HG02759 (cell line): ENCODE results near the gene SUSD2.

Source experiments
- ATAC-seq: cut with Tn5 transposase; IDR thresholded peaks from one replicate; pipeline ENCODE4 v1.9.1; 2021; ENCODE audit warnings: mild to moderate bottlenecking, moderate library complexity; ENCODE audit not compliant: unreplicated experiment

SUSD2 gene

DNA sequence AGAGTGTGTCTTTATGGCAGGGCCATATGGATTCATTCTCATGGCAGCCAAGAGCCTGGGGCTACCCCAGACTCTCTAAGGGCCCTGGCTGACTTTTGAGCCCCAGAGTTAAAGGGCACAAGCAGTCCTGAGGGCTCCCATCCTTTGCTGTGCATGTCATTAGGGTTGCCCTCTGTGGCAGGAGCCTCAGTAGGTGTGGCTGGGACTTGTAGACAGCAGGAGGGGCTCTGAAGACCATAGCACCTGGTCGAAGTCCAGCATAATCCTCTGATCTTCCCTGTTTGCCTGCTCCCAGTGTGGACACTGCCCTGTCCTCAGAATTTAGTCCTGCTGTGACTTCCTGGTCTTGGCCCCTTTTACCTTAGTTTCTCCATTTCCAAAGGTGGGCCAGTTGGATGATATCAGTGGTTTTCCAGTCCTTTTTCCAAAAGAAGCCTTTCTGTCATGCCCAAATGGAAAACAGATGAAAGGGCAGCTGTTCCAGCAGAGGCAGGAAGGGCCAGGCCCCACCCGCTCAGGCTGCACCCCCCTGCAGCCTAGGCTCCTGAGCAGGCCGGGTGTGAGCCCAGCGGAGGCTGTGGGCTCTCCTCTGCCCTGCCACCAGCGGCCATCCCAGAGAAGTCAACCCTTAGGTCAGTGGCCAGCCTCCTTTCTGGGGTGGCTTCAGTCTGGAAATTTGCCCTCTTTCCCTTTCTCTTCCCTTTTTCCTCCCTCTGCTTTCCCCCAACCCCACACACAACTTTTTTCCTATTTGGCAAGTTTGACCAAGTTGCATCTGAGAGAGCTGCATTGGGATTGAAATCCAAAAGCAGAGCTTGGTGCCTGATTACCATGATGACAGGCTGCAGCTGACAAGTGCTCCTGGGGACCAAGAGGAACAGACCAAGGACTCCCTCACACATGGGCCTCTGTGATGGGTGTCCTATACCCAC lies 32.8 kb upstream of the SUSD2 start:
- no peak for ATAC-seq

DNA sequence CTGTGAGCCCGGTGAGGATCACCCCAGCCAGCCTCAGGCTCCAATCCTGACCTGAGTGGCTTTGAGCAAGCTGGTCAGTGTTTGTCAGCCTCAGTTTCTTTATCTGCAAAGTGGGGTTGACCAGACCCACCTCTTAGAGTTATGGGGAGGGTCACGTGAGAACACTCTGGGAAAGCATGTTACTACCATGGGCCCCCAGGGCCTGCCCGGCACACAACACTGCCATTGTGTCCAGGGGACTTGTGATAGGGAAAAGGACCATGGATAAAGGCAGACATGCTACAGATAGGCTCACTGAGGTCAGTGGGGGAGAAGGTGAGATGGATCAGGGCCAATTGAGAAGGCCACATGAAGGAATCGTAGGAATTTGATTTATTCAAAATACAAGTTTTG lies 32.1 kb upstream of the SUSD2 start:
- no peak for ATAC-seq

DNA sequence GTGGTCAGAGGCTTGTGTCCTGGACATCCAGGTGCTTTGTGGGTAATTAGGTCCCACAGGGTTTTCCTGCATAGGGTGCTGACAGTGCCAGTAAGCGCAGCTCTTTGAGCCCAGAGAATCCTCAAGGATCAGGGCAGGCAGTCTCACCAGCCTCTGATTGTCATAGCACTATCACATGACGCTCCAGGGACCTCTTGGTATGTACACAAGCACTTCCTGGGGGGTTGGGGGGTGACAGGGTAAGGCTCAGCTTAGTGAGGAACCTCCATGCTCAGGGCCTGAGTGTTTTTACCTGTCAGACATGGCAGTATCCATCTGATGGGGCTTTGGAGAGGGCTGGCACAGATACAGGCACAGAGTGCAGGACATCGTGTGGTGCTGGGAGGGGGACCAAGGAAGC lies 27.9 kb upstream of the SUSD2 start:
- ATAC-seq = no peak

DNA sequence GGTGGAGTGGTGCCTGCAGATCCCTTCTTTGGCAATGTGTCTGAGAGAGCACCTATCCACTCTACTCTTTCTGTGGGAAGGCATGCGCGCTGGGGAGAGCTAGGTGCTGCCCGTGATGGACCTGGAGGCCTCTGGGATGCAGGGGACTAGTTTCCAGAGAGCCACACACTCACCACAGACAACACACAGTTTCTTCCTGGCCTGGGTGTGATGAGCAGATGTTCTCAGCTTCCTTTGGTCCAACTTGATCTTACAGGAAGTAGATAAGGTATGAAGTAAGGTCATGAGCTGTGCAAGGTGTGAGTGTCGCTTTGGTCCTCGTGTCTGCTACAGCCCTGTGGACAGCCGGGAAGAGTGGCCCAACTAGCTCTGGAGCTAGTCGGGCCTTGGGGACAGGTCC lies 27.3 kb upstream of the SUSD2 start:
- ATAC-seq = no peak

DNA sequence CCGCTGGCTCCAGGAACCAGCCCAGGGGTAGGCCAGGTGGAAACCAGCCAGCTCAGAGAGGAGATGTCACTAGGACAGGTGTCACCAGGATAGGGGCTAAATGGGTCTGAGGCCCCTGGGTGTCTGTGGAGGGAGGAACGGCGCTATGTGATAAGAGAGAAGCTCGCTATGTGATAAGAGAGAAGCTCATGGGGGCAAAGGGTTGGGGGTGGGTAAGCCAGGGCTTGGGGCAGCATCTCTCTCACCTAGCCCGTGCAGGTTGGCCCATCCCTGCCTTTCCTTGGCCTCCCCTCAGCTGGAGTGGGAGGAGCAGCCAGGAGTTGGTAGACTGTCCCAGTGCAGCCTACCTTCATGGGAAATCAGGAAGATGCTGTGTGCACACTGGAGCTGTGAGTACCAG lies 26.5 kb upstream of the SUSD2 start:
- no peak for ATAC-seq

DNA sequence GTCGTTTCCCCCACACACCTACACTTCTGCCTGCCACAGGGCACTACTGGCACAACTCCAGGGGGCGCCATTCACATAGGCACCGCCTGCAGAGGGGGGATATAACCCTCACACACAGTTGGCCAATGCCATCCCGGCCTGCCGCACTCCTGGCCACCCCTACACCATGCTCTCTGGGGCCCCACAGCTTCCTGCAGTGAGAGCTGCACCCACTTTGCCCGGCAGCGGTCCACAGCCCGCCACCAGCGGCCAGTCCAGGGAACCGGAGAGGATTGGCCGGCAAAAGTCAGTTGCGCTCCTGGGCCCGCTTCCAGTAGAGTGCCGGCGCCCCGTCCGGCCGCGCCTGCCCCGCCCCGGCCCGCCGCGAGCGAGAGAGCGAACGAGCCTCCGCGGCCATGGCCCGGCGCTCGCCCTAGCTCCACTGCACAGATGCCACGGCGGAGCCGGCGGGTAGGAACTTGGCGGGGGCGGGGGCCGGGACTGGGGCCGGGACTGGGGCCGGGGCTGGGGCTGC lies 25.6 kb upstream of the SUSD2 start:
- ATAC-seq = peak; percentile 36

DNA sequence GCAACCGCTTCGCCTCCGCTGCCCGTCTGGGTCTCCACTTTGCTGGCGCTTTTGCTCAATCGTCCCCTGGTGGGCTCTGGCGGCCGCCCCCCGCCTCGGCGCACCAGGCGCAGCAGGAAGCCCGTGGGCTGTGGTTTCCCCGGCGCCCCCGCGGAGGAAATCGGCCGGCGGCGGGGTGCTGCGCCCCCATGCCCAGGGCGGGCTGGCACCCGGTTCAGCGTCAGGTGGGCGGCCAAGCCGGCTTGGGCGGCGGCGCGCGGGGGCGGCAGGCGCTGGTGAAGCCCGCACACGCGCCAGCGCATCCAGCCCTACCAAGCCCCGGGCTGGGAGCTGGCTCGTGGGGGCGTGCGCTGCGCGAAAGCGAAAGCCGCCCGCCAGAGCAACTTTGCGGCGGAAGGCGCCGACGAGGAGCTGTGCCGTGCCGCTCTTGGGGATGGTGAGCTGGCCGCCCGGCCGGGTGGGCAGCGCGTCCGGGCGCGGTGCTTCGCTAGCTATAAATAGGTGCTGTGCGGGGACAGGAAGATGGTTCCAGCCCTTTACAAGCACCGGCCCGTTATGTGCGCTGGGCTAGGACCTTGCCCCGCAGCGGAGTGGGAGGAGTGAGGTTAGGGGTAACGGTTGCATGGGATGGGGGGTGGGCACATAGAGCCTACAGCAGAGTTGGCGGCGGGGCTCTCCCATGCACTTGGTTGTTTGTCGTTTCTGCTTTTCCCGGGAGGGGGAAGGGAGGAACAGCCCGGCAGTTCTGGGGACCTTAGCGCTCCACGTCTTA lies 25.0 kb upstream of the SUSD2 start:
- peak; percentile 47 for ATAC-seq

DNA sequence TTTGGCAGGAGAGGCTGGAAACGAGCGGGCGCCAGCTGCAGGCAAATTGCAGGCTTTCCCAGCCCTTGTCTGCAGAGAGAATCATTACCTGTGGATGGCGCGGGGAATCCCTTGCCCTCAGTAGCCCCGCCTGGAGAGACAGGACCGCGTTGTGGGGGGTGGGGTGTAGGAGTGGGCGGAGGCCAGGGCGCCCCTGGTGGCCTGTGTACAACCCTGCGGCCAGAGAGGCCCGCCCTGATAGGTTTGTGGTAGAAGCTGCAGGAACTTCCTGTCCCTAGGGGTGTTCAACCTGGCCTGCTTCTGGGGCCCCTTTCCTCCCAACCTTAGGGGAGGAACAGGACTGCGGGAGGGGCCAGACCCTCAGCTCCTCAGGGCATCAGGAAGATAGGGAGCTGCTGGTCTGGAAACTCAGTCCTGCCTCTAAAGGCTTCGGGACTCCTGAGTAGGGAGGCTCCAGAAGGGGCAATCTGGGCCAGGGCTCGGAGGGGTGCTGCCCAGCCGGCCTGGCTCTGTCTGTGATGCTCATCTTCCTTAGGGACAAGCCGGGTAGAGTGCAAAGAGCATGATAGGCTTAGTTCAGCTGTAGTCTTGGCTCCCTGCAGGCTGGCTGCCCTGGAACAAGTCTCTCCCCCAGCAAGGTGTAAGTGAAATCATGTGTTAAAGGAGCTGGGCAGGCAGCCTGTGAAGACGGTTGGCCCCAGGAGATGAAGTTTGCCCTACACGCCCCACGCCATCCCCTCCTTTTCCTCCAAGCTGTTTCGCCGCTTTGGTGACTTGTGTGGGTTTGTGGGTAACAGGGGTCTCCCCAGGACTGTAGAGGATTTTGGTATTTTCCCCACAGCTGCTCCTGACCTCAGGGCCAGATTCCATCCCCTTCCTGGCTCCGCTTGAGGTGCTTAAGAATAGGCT lies 24.1 kb upstream of the SUSD2 start:
- ATAC-seq = peak; percentile 78

DNA sequence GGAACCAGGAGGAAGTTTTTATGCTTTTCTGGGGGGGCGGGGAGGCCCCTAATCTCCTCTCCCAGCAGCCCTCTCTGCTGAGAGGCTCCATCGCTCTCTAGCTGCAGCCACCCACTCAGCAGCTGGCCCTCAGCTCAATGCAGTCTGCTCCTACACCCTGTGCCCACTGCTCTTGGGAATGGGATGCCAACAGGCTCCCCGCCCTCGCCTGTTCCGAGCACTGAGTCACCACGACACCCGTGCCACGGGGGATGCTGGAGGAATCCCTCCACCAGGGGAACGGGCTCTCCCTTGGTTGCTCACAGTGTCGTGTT lies 23.5 kb upstream of the SUSD2 start:
- ATAC-seq = no peak

DNA sequence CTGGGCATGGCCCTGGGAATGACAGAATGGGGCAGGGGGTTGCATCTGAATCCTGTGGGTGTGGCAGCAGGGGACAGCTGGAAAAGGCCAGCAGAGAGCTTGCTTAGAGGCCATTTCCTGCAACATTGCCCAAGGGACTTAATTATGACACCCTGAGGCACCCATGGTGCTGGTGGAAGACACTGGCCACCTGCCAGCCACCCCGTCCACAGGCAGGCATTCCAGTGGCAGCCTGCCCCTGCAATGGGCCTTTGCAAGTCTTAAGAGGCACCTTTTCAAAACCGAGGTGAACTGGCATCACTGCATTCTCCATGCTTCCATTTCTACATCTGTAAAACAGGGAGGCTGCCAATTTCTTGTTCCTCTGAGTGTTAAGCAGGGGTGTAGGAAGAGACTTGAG lies 21.6 kb upstream of the SUSD2 start:
- ATAC-seq = no peak

DNA sequence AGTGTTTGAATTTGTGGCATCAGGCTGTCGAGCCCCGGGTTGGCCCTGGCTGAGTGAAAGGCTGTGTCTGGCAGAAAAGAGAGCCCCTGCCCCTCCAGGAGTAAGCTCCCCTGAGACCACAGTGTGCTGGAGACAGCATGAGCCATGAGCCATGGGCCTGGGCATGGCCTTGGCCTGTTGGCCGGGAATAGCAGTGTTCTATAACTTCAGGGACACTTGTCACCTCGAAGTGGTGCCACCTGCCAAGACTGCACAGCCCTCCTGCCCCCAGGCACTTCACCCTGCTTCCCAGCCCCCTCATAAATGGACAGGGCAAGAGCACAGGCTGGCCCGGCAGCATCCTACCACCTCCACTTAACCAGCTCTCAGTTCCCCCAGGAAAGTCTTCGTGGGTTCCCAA lies 20.7 kb upstream of the SUSD2 start:
- ATAC-seq = no peak

DNA sequence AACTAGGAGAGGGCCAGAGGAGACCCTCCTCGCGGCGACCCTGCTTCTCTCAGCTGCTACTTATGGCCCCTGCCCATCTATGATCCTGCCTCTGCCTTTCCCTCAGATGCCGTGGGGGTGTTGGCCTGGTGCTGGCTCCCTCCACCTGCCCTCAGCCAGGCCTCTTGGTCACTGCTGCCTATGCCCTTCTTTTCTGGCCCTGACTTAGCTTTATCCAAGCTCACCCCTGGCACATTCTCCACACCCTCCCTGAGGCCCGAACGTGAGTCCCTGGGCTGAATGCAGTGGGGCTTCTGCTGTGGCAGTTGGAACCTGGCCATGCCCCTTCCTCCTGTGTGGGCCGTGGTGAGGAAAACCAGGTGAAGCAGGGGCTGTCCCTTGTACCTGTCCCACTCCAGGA lies 19.8 kb upstream of the SUSD2 start:
- no peak for ATAC-seq

DNA sequence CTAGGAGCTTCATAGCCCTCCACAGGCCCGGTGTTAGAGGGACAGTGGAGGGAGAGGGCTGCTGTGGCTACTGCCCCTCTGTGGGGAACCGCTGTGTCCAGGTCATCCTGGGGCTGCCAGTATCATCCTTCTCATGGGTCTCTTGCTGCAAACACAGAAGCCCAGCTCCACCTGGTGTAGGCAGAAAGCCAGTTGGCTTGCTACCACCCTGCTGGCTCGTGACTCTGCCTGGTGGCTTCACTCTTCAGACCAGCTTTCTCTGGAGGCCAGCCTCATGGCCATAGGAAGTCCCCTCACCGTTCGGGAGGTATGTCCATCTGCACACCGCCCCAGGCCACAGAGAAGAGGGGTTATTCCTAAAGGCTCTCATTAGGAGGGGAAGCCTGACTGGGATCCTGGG lies 19.4 kb upstream of the SUSD2 start:
- no peak for ATAC-seq

DNA sequence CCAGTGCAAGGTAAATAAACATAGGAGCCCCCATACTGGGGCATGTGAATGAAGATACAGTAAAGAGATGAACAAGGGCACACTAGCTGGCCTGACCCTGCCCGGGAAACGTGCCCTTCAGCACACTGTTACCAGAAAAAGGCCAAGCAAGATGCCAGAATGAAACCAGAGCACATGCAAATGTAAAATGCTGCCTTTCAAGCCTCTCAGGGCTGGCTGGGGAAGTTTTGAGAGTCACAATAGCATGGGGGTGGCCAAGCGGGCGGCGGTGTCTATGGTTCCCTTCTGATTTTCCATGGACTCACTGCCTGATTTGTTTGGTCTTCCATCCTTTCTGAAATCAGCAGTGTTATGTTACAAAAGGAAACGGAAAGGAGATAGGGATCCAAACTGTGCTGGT lies 18.9 kb upstream of the SUSD2 start:
- ATAC-seq = no peak

DNA sequence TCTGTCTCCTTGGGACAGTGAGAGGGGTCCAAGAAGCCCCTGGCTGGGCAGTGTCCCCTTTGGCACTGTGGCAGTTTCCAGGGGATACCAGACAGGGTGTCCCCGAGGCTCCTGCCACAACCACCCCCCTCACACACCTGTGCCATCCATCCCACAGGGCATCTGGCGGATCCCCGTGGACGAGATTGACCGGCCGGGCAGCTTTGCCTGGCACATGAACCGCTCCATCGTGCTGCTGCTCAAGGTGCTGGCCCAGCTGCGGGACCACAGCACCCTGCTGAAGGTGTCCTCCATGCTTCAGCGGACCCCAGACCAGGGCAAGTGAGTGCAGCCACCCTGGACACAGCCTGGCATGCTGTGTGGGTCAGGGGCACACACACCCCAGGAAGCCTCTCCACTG lies 17.0 kb upstream of the SUSD2 start:
- no peak for ATAC-seq

DNA sequence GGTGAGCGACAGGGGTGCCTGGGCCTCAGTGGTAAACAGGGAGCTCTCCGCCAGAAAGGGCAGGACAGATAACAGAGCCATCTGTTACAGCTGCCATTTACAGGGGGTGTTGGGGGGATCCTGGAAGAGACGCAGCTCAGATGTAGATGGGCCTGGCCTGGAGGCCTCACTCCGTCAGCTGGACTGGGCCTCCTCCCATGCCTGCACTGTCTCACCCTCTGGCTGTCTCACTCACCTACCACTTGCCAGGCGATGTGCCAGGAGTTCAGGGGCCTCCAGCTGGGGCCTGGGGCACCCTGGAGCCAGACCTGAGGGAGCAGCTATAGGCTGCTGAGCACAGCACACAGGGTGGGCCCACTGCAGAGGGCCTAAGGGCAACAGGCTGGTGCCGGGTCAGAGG lies 16.3 kb upstream of the SUSD2 start:
- ATAC-seq = no peak

DNA sequence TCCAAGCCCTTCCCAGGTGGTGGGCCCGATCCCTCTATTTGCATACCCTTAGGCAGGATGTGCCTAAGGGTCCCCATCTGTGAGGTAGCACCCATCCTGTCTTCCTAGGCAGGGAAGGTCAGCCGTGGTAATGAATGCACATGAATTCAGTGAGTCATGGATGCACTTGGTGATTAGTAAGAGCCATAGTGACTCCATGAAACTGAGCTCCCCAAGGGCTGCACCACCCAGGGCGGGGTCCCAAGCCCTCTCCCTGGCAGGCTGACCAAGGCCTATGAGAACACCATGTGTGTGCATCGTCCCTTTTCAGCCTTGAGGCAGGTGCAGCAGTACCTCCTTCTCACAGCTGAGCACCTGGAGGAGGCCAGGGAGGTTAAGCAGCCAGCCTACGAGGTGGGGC lies 15.6 kb upstream of the SUSD2 start:
- no peak for ATAC-seq

DNA sequence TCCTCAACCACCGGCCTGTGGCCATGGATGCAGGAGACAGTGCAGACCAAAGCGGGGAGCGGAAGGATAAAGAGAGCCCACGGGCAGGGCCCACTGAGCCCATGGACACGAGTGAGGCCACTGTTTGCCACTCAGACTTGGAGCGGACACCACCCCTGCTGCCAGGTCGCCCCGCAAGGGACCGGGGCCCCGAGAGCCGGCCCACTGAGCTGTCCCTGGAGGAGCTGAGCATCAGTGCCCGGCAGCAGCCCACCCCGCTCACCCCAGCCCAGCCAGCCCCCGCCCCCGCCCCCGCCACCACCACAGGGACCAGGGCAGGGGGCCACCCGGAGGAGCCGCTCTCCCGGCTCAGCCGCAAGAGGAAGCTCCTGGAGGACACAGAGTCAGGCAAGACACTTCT lies 14.5 kb upstream of the SUSD2 start:
- no peak for ATAC-seq

DNA sequence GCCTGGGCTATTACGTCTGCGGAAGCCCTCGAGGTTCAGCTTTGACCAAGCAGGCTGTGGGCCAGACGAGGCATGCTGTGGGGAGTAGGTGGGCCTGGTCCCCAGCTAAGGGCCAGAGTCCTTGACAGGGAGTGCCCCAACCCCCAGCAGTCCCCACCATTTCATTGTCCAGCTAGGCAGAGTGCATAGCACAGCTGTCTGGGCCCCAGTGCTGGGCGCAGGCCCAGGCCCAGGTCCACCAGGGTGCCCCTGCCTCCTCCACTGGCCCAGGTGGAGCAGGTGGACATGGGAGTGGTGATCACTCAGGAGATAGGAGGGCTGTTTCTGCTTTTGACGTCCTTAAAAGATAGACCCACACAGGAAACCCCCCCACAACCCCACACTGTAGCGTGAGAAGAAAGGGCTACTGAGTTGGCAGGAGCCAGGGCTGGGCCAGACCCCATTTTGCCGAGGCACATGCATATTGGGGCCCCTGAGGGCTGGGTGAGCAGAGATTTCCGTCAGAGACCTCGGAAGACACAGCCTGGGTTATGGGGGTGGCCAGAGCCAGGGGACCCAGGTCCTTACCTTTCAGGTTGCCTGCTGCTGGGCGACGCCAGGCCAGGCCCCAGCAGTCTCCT lies 11.7 kb upstream of the SUSD2 start:
- no peak for ATAC-seq

DNA sequence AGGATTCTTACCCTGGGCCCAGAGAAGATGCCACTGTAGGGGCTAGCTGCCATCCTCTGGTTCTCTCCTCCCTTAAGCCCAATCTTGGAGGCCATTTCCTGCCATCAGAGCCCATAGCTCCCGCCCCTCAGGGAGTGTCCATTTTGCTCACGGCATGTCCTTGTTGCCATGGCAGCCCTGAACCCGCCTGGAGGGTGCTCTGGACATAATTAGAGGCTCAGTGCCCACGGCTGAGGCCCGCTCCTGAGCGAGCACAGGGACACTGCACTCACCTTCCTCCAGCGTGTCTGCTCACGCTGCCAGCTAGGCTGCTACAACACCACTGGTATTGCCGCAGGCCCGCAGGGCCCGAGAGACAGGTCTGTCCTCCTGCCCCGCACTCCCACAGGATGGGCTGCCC lies 11.1 kb upstream of the SUSD2 start:
- no peak for ATAC-seq

DNA sequence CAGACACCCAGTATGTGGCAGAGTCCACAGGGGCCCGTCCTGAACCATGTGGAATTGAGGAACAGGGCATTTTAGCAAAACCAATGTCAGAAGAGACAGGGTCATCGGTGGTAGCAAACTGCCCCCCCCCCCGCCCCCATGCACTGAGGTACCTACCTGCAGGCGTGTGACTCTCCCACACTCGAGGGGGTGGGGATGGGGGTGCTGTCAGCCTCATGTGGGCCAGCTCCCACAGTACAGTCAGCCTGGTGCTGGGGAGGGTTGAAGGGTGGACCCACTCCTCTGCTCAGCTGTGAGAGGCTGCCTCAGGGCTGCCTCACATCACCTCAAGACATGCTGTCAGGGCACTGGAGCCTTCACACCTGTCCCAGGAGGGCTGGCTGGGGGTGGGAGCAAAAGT lies 10.7 kb upstream of the SUSD2 start:
- ATAC-seq = no peak
